Effector memory CD4-positive, alpha-beta T cell (primary cell): ENCODE results near the gene SMOC2.

ENCODE experiments used
- DNase-seq, 3 donors: peaks; one replicate each; pipeline ENCODE4 v3.0.0-alpha.2; 2020
- H3K27ac ChIP-seq: 2 replicates; pipeline ENCODE4 v1.7.0; 2013; ENCODE audit warnings: mild to moderate bottlenecking, low read length, moderate library complexity; ENCODE audit not compliant: insufficient read depth, poor library complexity, severe bottlenecking
- H3K27me3 ChIP-seq: replicated peaks from 2 replicates; pipeline ENCODE4 v1.7.0; 2013; ENCODE audit warnings: mild to moderate bottlenecking, low read length; ENCODE audit not compliant: insufficient read depth, control insufficient read depth, poor library complexity, severe bottlenecking
- H3K36me3 ChIP-seq: 2 replicates; pipeline ENCODE4 v1.7.0; 2013; ENCODE audit warnings: mild to moderate bottlenecking, low read length, moderate library complexity; ENCODE audit not compliant: control insufficient read depth, insufficient read depth
- H3K4me1 ChIP-seq: 2 replicates; pipeline ENCODE4 v1.7.0; 2013; ENCODE audit warnings: low read length, mild to moderate bottlenecking; ENCODE audit not compliant: control insufficient read depth, insufficient read depth, poor library complexity, severe bottlenecking
- H3K4me3 ChIP-seq: 2 replicates; pipeline ENCODE4 v1.7.0; 2013; ENCODE audit warnings: low read length, low read depth, mild to moderate bottlenecking; ENCODE audit not compliant: insufficient read depth, poor library complexity, severe bottlenecking
- H3K9me3 ChIP-seq: 2 replicates; pipeline ENCODE4 v1.7.0; 2013; ENCODE audit warnings: mild to moderate bottlenecking, low read length, moderate library complexity; ENCODE audit not compliant: control insufficient read depth

Gene SMOC2

DNA sequence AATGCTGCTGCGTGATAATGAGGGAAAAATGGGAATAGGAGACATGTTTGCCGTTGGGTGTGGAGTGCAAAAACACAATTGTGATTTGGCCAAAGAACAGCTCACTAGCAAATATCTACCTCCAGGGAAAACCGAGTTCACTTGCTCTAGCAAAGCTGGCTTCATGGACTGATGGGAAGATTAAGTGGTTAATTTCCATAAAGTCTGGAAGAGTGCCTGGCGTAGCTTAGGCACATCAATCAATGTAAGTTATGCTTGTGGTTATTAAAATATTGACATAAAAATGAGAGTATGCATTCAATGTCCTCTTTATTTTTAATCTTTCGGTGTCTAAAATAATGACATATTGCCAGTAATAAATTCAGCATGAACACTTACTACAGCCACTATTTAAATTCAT, 267.5 kb downstream of the SMOC2 start:
- no peaks in the 10 kb centered on the region for H3K4me1 ChIP-seq
- H3K4me3 ChIP-seq: no peak overlapping the region
- no peak overlapping the region for H3K27ac ChIP-seq
- no peaks in the 10 kb centered on the region for H3K27me3 ChIP-seq
- H3K9me3 ChIP-seq: no peaks in the 10 kb centered on the region
- H3K36me3 ChIP-seq: no peaks in the 10 kb centered on the region
- no peak for DNase-seq

DNA sequence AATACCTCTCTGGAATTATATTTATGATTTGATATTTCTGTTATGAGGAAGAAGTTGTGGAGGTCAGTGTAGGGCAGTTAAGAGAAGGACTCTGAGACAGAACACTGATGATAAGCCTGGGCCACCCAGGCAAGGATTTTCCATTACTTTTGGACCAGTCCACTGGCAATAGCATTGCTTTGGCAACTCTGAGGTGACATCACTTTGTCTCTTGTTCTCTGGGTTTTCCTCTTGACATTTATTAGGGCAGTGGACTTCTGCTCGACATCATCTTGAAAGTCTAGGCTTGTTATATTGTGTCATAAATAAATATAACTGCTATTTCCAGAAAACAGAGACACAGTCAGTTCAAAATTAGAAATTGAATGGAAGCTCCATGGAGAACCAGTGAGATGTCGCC, 268.0 kb downstream of the SMOC2 start:
- no peak for DNase-seq
- Histone ChIP-seq H3K4me3 (no peak overlapping the region), H3K27me3 (no peaks in the 10 kb centered on the region), H3K4me1 (no peaks in the 10 kb centered on the region), H3K27ac (no peak overlapping the region), H3K9me3 (no peaks in the 10 kb centered on the region), H3K36me3 (no peaks in the 10 kb centered on the region)

DNA sequence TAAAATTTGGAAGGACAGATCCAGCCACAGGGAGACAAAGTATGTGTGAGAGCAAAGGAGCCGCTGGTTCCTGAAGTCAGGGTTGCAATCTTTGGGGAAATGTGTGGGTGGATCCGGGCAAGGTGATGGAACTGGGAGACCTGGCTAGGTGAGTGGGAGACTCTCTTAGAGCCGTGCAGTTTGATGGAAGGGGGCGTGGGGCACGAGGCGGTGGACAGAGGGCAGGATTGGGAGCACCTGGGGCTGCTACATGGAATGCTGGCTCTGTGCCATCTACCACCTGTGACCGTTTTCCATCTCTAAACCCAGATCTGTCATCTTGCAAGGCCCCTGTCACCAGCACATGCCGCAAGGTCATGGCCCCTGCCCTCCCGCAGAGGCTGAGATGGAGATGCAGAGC, 268.4 kb downstream of the SMOC2 start:
- Histone ChIP-seq H3K27me3 (no peaks in the 10 kb centered on the region), H3K9me3 (no peaks in the 10 kb centered on the region)
- no peak for DNase-seq

DNA sequence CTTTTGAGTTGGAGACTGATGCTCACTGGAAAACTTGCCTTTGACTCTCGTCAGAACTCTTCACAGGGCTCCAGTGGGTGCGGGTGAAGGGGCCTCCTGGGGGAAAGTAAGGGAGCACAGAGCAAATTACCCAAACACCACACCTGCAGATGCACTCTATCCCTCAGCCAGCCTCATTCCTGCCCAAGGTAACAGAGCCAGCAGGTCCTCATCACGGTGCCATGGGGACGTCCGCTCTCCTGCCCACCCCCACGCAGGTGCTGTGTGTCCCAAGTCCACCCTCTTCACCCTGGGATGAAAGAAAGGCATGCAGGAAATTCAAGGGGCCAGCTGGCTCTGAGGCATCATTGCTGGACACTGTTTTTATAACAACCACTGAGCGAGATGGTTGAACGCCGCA, 269.0 kb downstream of the SMOC2 start:
- H3K27ac ChIP-seq: no peak overlapping the region
- DNase-seq: no peak
- no peaks in the 10 kb centered on the region for H3K36me3 ChIP-seq
- no peaks in the 10 kb centered on the region for H3K4me1 ChIP-seq
- no peaks in the 10 kb centered on the region for H3K27me3 ChIP-seq
- H3K9me3 ChIP-seq: no peaks in the 10 kb centered on the region
- H3K4me3 ChIP-seq: no peak overlapping the region

More for the DNA sequence above, 268.4 kb downstream of the SMOC2 start:
- Histone ChIP-seq H3K36me3 (no peaks in the 10 kb centered on the region), H3K4me3 (no peak overlapping the region), H3K27ac (no peak overlapping the region), H3K4me1 (no peaks in the 10 kb centered on the region)

DNA sequence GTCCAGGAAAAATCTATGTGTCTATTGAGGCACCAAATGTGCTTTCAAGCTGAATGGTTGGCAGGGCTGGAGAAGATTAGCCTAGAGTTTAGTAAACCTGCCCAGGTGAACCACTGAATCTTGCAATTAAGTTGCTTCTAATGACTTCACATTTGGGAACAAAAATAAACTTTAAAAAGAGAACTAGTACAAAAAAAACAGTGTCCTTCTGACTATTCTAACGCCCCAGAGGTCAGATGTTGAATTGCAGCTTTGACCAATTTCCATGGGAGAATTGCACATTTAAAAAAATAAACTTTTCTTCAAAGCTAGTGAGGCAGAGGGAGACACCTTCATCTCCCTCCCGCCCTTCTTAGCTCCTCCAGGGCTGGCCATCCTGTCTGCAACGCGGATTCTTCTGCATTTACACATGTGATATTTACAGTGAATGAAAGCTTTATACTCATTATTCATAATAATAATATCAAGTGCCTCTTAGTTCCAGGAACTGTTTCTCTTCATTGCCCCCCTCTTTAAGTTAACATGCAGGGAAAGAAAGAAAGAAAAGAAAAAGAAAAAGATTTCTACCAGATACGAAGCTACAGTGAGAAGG, 270.2 kb downstream of the SMOC2 start:
- no peaks in the 10 kb centered on the region for H3K4me1 ChIP-seq
- DNase-seq: no peak

DNA sequence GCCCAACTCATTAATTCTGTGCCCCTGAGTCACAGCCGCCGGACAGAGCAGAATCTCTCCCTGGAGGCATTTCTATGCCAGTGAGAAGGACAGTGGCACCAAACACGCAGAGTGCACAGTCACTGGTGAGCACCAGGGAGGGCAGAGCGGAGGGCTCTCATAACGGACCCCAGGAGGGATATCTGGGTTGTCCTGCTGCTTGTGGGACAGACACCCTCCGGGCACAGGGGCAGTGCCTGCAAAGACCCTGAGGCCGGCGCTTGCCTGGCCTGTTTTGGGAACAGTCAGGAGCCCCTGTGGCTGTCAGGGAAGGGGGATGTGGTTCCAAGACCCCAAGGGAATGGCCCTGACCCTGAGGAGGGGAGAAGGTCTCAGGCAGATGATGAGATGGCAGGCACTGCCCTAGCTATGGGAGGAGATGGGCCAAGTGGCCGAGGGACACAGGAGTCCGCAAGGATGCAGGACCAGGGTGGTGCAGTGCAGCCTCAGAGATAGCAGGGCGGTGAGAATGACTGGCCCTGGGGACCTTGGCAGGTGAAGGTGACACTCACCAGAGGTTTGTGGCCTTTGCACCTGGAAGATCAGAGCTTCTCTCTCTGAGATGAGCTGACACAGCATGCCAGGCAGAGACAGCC, 270.8 kb downstream of the SMOC2 start:
- no peaks in the 10 kb centered on the region for H3K36me3 ChIP-seq
- no peak overlapping the region for H3K27ac ChIP-seq
- no peaks in the 10 kb centered on the region for H3K27me3 ChIP-seq
- DNase-seq: no peak
- no peaks in the 10 kb centered on the region for H3K4me1 ChIP-seq
- H3K9me3 ChIP-seq: no peaks in the 10 kb centered on the region
- no peak overlapping the region for H3K4me3 ChIP-seq

More for the DNA sequence above, 270.2 kb downstream of the SMOC2 start:
- Histone ChIP-seq H3K27me3 (no peaks in the 10 kb centered on the region), H3K9me3 (no peaks in the 10 kb centered on the region), H3K36me3 (no peaks in the 10 kb centered on the region), H3K27ac (no peak overlapping the region), H3K4me3 (no peak overlapping the region)

DNA sequence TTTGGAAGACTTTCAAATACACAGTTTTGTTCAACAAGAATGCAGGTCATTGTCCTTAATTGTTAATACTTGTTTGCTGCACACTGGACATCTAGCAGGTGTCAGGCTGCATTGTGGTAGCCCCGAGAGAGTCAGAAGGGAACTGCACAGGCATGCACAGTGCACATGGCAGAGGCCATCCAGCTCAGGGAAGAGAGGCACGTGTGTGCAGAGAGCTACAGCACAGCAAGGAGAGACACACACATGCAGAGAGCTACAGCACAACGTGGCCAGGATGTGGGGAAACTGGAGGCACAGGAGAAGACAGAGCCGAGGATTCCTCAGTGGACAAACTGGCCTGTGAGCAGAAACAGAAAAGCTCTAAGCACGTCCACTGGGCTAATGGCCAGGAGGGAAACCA, 272.0 kb downstream of the SMOC2 start:
- DNase-seq: no peak
- H3K4me3 ChIP-seq: no peak overlapping the region
- H3K9me3 ChIP-seq: no peaks in the 10 kb centered on the region
- H3K27ac ChIP-seq: no peak overlapping the region
- no peaks in the 10 kb centered on the region for H3K27me3 ChIP-seq
- no peaks in the 10 kb centered on the region for H3K4me1 ChIP-seq
- H3K36me3 ChIP-seq: no peaks in the 10 kb centered on the region

DNA sequence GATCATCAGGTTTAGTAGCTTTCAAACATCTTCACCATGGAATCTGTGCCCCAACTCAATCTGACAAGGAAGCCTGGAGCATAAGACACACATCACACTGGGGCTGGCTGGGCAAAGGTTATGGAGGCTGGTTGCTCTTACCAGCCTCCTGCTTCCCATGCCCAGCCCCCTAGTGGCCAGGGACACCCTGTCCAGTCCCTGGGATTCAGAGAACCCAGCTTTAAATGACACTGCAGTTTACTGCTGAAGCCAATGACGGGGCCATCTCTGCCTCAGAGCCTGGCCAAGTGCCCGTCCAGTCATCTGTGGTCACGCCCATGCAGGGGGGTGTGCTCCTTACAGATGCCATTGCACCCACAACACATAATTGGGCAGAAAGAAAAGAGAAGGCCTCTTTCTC, 272.9 kb downstream of the SMOC2 start:
- Histone ChIP-seq H3K4me3 (no peak overlapping the region), H3K36me3 (no peaks in the 10 kb centered on the region), H3K27ac (no peak overlapping the region), H3K27me3 (no peaks in the 10 kb centered on the region), H3K4me1 (no peaks in the 10 kb centered on the region), H3K9me3 (no peaks in the 10 kb centered on the region)
- DNase-seq: no peak

DNA sequence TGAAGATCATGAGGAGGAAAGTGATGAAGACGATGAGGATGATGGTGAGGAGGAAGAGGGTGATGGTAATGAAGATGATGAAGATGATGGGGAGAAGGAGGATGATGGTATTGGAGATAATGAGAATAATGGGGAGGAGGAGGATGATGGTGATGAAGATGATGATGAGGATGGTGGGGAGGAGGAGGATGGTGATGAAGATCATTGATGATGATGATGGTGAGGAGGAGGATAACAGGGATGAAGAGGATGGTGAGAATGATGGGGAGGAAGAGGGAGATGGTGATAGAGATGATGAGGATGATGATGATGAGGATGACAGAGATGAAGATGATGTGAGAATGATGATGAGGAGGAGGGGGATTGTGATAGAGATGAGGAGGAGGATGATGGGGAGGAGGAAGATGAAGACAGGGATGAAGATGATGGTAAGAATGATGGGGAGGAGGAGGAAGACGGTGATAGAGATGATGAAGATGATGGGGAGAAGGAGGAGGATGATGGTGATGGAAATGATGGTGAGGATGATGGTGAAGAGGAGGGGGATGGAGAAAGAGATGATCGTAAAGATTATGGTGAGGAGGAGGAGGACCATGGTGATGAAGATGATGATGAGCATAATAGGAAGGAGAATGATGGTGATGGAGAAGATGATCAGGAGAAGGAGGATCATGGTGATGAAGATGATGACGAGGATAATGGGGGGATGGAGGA, 273.7 kb downstream of the SMOC2 start:
- no peaks in the 10 kb centered on the region for H3K9me3 ChIP-seq
- H3K27ac ChIP-seq: no peak overlapping the region
- H3K27me3 ChIP-seq: no peaks in the 10 kb centered on the region
- no peaks in the 10 kb centered on the region for H3K36me3 ChIP-seq
- H3K4me3 ChIP-seq: no peak overlapping the region
- DNase-seq: no peak
- H3K4me1 ChIP-seq: no peaks in the 10 kb centered on the region
